Testis (tissue), 2 donors: ENCODE data around the gene TXLNB.

Experiments
- POLR2A ChIP-seq: fragments of 450-650 bp; IDR thresholded peaks from one replicate; pipeline ENCODE4 v1.6.1; 2017; ENCODE audit warnings: antibody characterized with exemption, mild to moderate bottlenecking, moderate library complexity
- TF ChIP-seq, protein P1 (sequence below), 3 experiments: fragments of 450-650 bp in 2 of 3; fragments of 200-600 bp in 1 of 3; sonication (generic) in 1 of 3; IDR thresholded peaks; one replicate each; pipeline ENCODE4 v1.5.1; 2016 to 2019; ENCODE audit warnings: antibody characterized with exemption in 3 of 3, mild to moderate bottlenecking in 2 of 3, moderate library complexity in 1 of 3

GRCh38 chr6:139285590-139285989, 6.2 kb downstream of the TXLNB start:
- TF ChIP-seq, protein P1, sequence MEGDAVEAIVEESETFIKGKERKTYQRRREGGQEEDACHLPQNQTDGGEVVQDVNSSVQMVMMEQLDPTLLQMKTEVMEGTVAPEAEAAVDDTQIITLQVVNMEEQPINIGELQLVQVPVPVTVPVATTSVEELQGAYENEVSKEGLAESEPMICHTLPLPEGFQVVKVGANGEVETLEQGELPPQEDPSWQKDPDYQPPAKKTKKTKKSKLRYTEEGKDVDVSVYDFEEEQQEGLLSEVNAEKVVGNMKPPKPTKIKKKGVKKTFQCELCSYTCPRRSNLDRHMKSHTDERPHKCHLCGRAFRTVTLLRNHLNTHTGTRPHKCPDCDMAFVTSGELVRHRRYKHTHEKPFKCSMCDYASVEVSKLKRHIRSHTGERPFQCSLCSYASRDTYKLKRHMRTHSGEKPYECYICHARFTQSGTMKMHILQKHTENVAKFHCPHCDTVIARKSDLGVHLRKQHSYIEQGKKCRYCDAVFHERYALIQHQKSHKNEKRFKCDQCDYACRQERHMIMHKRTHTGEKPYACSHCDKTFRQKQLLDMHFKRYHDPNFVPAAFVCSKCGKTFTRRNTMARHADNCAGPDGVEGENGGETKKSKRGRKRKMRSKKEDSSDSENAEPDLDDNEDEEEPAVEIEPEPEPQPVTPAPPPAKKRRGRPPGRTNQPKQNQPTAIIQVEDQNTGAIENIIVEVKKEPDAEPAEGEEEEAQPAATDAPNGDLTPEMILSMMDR (IDR thresholded peaks at IDR 0.05) = no peak
- no peak for TF ChIP-seq POLR2A
